ENCODE measurements around the gene TM7SF2. TPM values are rescaled to one million over a fixed set of nuclear protein-coding genes. Genes with fewer than 3 reads are reported as not detected.

Gene TM7SF2
- total and polyA plus RNA-seq, 2 donors (not counting 1 experiment from before 2014, with no cell fraction given) = 23.9 to 28.5 TPM

GRCh38 chr11:65115361-65116082 lies 3.9 kb downstream of the TM7SF2 start:
- Histone ChIP-seq H4K20me1 (ENCODE audit: control insufficient read depth, insufficient read depth, low read length, poor library complexity, severe bottlenecking) (peaks cover 40% of the 10 kb centered on the region), H3K27me3 (replicated peaks in 1 of 4; ENCODE audit: control extremely low read depth in 1 of 4, control insufficient read depth in 3 of 4, insufficient read depth in 4 of 4, low read length in 3 of 4) (no peaks in the 10 kb centered on the region), H3K4me1 (ENCODE audit: control insufficient read depth in 2 of 2, insufficient read depth in 2 of 2, low read length in 2 of 2) (peaks cover 38 to 65% of the 10 kb centered on the region in 2 donors), H3K9ac (ENCODE audit: low read length) (no peak overlapping the region), H3K4me2 (replicated peaks; ENCODE audit: low read depth, low read length, poor library complexity, severe bottlenecking) (peak overlapping the region; percentile 96), H3K36me3 (replicated peaks in 1 of 2; ENCODE audit: control extremely low read depth in 1 of 2, control insufficient read depth in 1 of 2, extremely low read depth in 1 of 2, insufficient read depth in 2 of 2, low read length in 1 of 2) (peaks cover 0 to 34% of the 10 kb centered on the region in 2 experiments), H3K79me2 (ENCODE audit: control insufficient read depth, insufficient read depth, low read length) (peaks cover 63% of the 10 kb centered on the region), H3K9me3 (ENCODE audit: control extremely low read depth in 1 of 3, control insufficient read depth in 2 of 3, insufficient read depth in 1 of 3, low read length in 2 of 3) (no peaks in the 10 kb centered on the region), H2AFZ (ENCODE audit: insufficient read depth, low read depth, low read length, poor library complexity, severe bottlenecking) (no peak overlapping the region), H3K27ac (ENCODE audit: low read length in 2 of 2) (no peak overlapping the region), H3K4me3 (ENCODE audit: control extremely low read depth in 1 of 5, extremely low read depth in 1 of 5, insufficient read depth in 1 of 5, low read depth in 2 of 5, low read length in 4 of 5) (no peak overlapping the region)
- no peaks in the 10 kb centered on the region for H3K27me3 Mint-ChIP-seq
- peak overlapping the region; percentile 84 for H3K4me3 Mint-ChIP-seq
- H3K9me3 Mint-ChIP-seq (ENCODE audit: insufficient read depth) = no peaks in the 10 kb centered on the region
- CTCF ChIA-PET = interaction anchor here (0.9 to 3.8 kb wide), 4 partner anchors 17 to 268 kb away, joined by 5 to 24 read pairs (median 20); partner anchors contain the start of gene ARL2
- WGBS (ENCODE audit: insufficient coverage) = 93% methylated on average over 20 of the region's 21 CpGs
- TF ChIP-seq CTCF (IDR thresholded peaks at IDR 0.05) (no peak), EZH2 (IDR thresholded peaks at IDR 0.05; ENCODE audit: borderline replicate concordance, insufficient read depth, low read depth, low read length, poor library complexity, severe bottlenecking) (no peak)
- DNase-seq (peak; percentile 30), ATAC-seq (ENCODE audit: low read depth) (no peak)
- intact Hi-C loops (cut with micrococcal nuclease) = loop anchor here (5.0 to 10.0 kb wide), 4 partner anchors 201 to 499 kb away; partner anchors contain the start of genes ATG2A, MAP3K11, PCNX3 and SF1
- peaks cover 71% of the 10 kb centered on the region for H3K4me1 Mint-ChIP-seq
- POLR2A ChIA-PET = interaction anchor here (0.9 to 1.5 kb wide), 2 partner anchors 65 to 66 kb away, joined by 3 read pairs; partner anchors contain the start of gene CAPN1
- peak overlapping the region; percentile 15 for H3K27ac Mint-ChIP-seq
